MM.1S (cell line): Measurements from ENCODE around the gene SIM2.

Source experiments
- CTCF ChIP-seq: fragments of 300-600 bp; sonication (generic); IDR thresholded peaks from 2 replicates; pipeline ENCODE4 v1.5.1; 2016; ENCODE audit warnings: antibody characterized with exemption, low read length, mixed read lengths
- EZH2 ChIP-seq: fragments of 300-600 bp; sonication (generic); optimal IDR thresholded peaks from 2 replicates; pipeline ENCODE3; 2017; ENCODE audit warnings: low read depth, mild to moderate bottlenecking, antibody characterized with exemption, low read length, mixed read lengths

GRCh38 chr21:36708286-36709029 is 9.5 kb downstream of the SIM2 start:
- TF ChIP-seq CTCF (no peak), EZH2 (no peak)
